Testis (tissue), 3 donors: ENCODE results near the gene TPSD1. TPM values are rescaled to one million over a fixed set of nuclear protein-coding genes. Genes with fewer than 3 reads are reported as not detected.

Experiments
- DNase-seq: peaks from one replicate; pipeline ENCODE4 v3.0.0-alpha.2; 2019
- H3K27ac ChIP-seq, 2 donors: fragments of 200-600 bp; sonication (generic); one replicate each; pipeline ENCODE4 v1.5.1; 2019
- H3K27me3 ChIP-seq: fragments of 200-600 bp; sonication (generic); one replicate; pipeline ENCODE4 v1.5.1; 2019
- H3K36me3 ChIP-seq: fragments of 200-600 bp; sonication (generic); one replicate; pipeline ENCODE4 v1.5.1; 2017; ENCODE audit warnings: low read depth; ENCODE audit errors: missing control alignments
- H3K4me1 ChIP-seq: fragments of 200-600 bp; sonication (generic); one replicate; pipeline ENCODE4 v1.5.1; 2019
- H3K4me3 ChIP-seq, 2 donors: fragments of 200-600 bp; sonication (generic); one replicate each; pipeline ENCODE4 v1.5.1; 2017 to 2019
- H3K9me3 ChIP-seq: fragments of 200-600 bp; sonication (generic); one replicate; pipeline ENCODE4 v1.5.1; 2017
- CTCF ChIP-seq, 3 experiments: fragments of 450-650 bp in 2 of 3; fragments of 200-600 bp in 1 of 3; sonication (generic) in 1 of 3; IDR thresholded peaks; one replicate each; pipeline ENCODE4 v1.5.1; 2016 to 2019; ENCODE audit warnings: antibody characterized with exemption in 3 of 3, mild to moderate bottlenecking in 2 of 3, moderate library complexity in 1 of 3
- POLR2A ChIP-seq: fragments of 450-650 bp; IDR thresholded peaks from one replicate; pipeline ENCODE4 v1.6.1; 2017; ENCODE audit warnings: antibody characterized with exemption, mild to moderate bottlenecking, moderate library complexity
- WGBS, 2 donors: methylation state at CpG; one replicate each; pipeline ENCODE4 v1.1.5; 2018; 5-methylcytosine and 5-hydroxymethylcytosine counted together
- intact Hi-C: fragments of 100-400 bp; cut with DNase I; formaldehyde crosslinking; loops from one replicate; pipeline ENCODE4 v1.15.1; 2023; ENCODE audit warnings: low total_unique reads
- polyA plus RNA-seq: library from polyadenylated mRNA; stranded (reverse); fragments of 350-450 nt; fragmentation: Illumina TruSeq; extraction: RNeasy Lipid Tissue Mini Kit (QIAGEN cat#74804); gene quantifications from one replicate; pipeline ENCODE4 v1.2.3, GENCODE V29; 2014; ENCODE audit warnings: low read depth, low replicate concordance; ENCODE audit not compliant: insufficient read depth
- total RNA-seq, 2 donors: library from RNA; depleted of rRNA; stranded (reverse); fragments of >200 nt; gene quantifications; one replicate each; pipeline ENCODE4 v1.2.3, GENCODE V29; 2016

The TPSD1 gene
- total and polyA plus RNA-seq, 3 donors from 2014 or later = 1.1 to 1.6 (median 1.1) TPM

GRCh38 chr16:1210461-1210860 lies 45.4 kb upstream of the TPSD1 start:
- H3K4me3 ChIP-seq = no peak overlapping the region
- intact Hi-C loops = no loop called here
- no peaks in the 10 kb centered on the region for H3K4me1 ChIP-seq
- no peaks in the 10 kb centered on the region for H3K27me3 ChIP-seq
- no peaks in the 10 kb centered on the region for H3K36me3 ChIP-seq
- no peak overlapping the region for H3K27ac ChIP-seq
- WGBS, 2 donors = 89 to 94% methylated on average over 18 to 23 of the region's 23 CpGs
- no peak for TF ChIP-seq CTCF (IDR thresholded peaks at IDR 0.05)
- no peak for TF ChIP-seq POLR2A
- DNase-seq = no peak
- no peaks in the 10 kb centered on the region for H3K9me3 ChIP-seq

GRCh38 chr16:1211451-1212268 lies 44.2 kb upstream of the TPSD1 start:
- Histone ChIP-seq H3K27me3 (no peaks in the 10 kb centered on the region), H3K4me1 (no peaks in the 10 kb centered on the region), H3K9me3 (no peaks in the 10 kb centered on the region), H3K27ac (no peak overlapping the region), H3K36me3 (no peaks in the 10 kb centered on the region), H3K4me3 (no peak overlapping the region)
- 95 to 96% methylated on average over 21 to 65 of the region's 65 CpGs for WGBS, 2 donors
- intact Hi-C loops = no loop called here
- no peak for DNase-seq
- TF ChIP-seq POLR2A (no peak), CTCF (IDR thresholded peaks at IDR 0.05) (no peak)

- H3K27ac ChIP-seq = no peak overlapping the region
- H3K27me3 ChIP-seq = no peaks in the 10 kb centered on the region
- H3K9me3 ChIP-seq = no peaks in the 10 kb centered on the region
- no peaks in the 10 kb centered on the region for H3K4me1 ChIP-seq
- H3K36me3 ChIP-seq = no peaks in the 10 kb centered on the region
- intact Hi-C loops = no loop called here
- TF ChIP-seq CTCF (IDR thresholded peaks at IDR 0.05) = no peak
- TF ChIP-seq POLR2A = no peak
- H3K4me3 ChIP-seq = no peak overlapping the region
- 95% methylated on average over 4 to 23 of the region's 40 CpGs for WGBS, 2 donors
- no peak for DNase-seq
Measured at GRCh38 chr16:1212616-1213194, 43.2 kb upstream of the TPSD1 start.

- no peak overlapping the region for H3K27ac ChIP-seq
- intact Hi-C loops = no loop called here
- no peak overlapping the region for H3K4me3 ChIP-seq
- no peaks in the 10 kb centered on the region for H3K4me1 ChIP-seq
- H3K36me3 ChIP-seq = no peaks in the 10 kb centered on the region
- 82 to 95% methylated on average over 4 to 8 of the region's 8 CpGs for WGBS, 2 donors
- DNase-seq = no peak
- H3K27me3 ChIP-seq = no peaks in the 10 kb centered on the region
- TF ChIP-seq POLR2A (no peak), CTCF (IDR thresholded peaks at IDR 0.05) (no peak)
- H3K9me3 ChIP-seq = no peaks in the 10 kb centered on the region
Measured at GRCh38 chr16:1213231-1213630, 42.6 kb upstream of the TPSD1 start.
